AG08396 (cell line): ENCODE measurements around the gene UQCC3.
"Not testable (repeated sequence)": the region's sequence is repeated elsewhere in the genome, so short reads cannot be mapped to it uniquely, and the experiment has no call there.

ENCODE experiments used
- DNase-seq: peaks from one replicate; pipeline ENCODE4 v3.0.0; 2012; ENCODE audit warnings: low spot score, mixed read lengths

The UQCC3 gene

GRCh38 chr11:62671608-62672389 lies at the start of gene UQCC3, which contains the start of gene LBHD1:
UQCC3 (plus strand) TSS chr11:62671673; CDS start chr11:62671746, 73 bp downstream.
LBHD1 (minus strand) TSS chr11:62672267; CDS start chr11:62670031, 2,236 bp downstream.
- DNase-seq = peak; percentile 77

GRCh38 chr11:62622476-62623089 lies 48.9 kb upstream of the UQCC3 start:
- no peak for DNase-seq

DNA sequence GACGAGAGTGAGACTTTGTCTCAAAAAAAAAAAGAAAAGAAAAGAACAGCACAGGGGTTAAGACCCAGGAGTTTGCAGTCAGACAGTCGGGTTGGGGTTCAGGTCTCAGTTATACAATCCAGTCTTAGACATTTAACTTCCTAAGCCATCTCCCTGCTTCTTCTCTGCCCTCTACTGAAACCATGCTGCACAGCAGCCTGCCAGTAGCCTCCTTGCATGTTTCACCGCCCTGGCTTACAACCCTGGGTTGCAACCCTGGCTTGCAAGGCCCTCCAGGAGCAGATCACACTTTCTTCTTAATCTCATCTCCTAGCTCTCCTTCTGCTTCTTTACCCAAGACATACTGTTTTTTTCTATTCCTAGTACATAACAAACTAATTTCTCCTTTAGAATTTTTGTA lies 43.8 kb upstream of the UQCC3 start:
- no peak for DNase-seq

DNA sequence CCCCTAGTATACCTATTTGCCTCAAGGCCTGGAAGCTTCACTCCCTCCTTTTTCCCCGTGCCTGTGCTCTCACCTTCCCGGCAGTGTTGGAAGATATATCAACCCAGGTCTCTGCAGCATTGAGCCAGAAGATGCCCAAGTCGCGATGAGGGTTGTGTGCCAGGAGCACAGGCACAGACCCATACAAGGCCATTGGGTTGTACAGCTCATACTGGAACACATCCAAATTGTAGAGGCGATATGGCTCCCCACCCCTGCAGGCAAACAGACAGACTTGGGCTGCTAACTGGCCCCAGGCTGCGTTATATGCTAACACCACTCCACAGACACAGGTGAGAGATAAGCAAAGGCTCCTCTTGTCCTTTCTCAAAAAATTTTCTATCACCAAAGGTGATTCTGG lies 39.0 kb upstream of the UQCC3 start:
- no peak for DNase-seq

- no peak for DNase-seq
Measured at GRCh38 chr11:62644220-62644619, 27.3 kb upstream of the UQCC3 start.

- DNase-seq = no peak
Measured at GRCh38 chr11:62645671-62645945, 25.9 kb upstream of the UQCC3 start.

GRCh38 chr11:62645946-62646824 lies 25.3 kb upstream of the UQCC3 start, which contains the start of gene GANAB:
GANAB (minus strand) TSS chr11:62646613; CDS start chr11:62646599, 14 bp downstream.
- DNase-seq = peak; percentile 100

GRCh38 chr11:62646825-62647608 lies 24.5 kb upstream of the UQCC3 start:
- no peak for DNase-seq

GRCh38 chr11:62647609-62648005 lies 23.9 kb upstream of the UQCC3 start:
- DNase-seq = no peak

DNA sequence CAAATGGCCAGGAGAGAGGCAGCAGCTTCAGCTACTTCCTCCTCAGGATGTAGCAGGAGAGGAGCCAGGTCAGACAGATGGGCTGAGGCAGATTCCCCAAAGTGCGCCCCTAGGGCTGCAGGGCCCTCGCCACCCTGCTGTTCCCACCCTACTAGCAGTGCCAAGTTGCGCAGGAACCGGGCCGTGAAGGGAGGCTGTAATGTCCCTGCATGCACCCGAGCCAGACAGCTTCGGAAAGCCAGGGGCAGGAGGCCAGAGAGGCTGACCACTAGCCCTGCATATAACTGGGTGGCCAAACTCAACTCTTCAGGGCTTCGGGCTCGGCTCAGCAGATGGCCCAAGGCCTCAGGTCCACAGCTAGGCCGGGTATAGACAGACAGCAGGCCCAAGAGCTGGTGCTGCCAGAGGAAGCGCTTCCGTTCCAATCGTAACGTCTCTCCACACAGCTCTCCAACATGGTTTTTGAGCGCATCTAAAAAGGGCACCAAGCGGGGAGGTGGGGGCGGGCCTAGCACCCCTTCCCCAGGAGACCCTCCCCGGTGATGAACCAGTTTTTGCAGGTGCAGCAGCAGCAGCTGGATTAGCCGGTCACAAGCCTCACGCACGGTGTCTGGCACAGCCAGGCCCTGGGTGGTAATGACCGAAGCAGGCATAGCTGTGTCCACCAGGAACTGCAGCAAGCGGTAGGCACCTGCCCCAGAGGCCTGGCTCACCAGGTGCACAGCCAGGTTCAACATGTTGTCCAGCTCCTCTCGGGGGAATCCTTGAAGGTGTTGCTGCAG lies 23.1 kb upstream of the UQCC3 start:
- DNase-seq = no peak

- DNase-seq = no peak
Measured at GRCh38 chr11:62648967-62649364, 22.5 kb upstream of the UQCC3 start.

- no peak for DNase-seq
Measured at GRCh38 chr11:62649486-62649885, 22.0 kb upstream of the UQCC3 start.

DNA sequence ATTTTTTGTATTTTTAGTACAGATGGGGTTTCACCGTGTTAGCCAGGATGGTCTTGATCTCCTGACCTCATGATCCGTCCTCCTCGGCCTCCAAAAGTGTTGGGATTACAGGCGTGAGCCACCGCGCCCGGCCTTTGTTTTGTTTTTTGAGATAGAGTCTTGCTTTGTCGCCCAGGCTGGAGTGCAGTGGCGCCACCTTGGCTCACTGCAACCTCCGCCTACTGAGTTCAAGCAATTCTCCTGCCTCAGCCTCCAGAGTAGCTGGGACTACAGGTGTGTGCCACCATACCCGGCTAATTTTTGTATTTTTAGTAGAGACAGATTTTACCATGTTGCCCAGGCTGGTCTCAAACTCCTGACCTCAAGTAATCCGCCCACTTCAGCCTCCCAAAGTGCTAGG lies 21.2 kb upstream of the UQCC3 start:
- DNase-seq = not testable (repeated sequence)

GRCh38 chr11:62652161-62653006 lies 19.1 kb upstream of the UQCC3 start:
- no peak for DNase-seq

DNA sequence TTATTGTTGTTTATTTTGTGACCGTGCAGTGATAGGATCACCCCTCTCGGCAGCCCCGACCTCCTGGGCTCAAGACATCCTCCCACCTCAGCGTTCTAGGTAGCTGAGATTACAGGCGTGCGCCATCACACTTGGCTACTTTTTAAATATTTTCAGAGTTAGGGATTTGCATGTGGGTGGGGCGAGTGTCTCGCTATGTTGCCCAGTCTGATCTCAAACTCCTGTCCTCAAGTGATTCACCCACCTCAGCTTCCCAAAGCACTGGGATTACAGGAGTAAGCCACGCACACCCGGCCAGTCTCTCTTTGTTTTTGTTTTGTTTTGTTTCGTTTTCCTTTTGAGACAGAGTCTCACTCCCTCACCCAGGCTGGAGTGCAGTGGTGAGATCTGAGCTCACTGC lies 17.2 kb upstream of the UQCC3 start:
- DNase-seq = no peak

DNA sequence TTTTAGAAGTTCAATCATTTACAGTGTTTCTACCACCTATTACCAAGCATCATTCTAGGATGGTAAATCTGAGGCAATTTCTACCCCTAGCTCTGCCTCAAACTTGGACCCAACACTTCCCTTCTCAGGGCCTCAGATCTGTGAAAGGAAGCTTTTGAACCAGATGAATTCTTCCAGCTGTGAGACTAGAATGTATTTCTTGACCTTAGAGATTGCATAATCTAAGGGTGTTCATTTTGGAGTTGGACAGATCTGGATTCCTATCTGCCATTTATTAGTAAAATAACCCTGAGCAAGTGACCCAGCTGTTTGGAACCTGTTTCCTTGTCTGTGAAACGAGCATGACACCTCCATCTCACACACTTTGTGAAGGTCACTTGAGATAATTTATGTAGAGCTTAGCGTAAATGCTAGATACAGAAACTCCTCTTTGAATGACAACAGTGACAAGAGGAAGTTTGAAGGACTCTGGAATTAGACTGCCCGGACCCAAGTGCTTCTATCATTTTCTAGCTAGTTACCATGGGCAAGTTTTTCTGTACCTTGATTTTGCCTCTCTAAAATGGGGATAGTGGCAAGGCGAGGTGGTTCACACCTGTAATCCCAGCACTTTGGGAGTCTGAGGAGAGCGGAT lies 14.6 kb upstream of the UQCC3 start:
- DNase-seq = no peak

DNA sequence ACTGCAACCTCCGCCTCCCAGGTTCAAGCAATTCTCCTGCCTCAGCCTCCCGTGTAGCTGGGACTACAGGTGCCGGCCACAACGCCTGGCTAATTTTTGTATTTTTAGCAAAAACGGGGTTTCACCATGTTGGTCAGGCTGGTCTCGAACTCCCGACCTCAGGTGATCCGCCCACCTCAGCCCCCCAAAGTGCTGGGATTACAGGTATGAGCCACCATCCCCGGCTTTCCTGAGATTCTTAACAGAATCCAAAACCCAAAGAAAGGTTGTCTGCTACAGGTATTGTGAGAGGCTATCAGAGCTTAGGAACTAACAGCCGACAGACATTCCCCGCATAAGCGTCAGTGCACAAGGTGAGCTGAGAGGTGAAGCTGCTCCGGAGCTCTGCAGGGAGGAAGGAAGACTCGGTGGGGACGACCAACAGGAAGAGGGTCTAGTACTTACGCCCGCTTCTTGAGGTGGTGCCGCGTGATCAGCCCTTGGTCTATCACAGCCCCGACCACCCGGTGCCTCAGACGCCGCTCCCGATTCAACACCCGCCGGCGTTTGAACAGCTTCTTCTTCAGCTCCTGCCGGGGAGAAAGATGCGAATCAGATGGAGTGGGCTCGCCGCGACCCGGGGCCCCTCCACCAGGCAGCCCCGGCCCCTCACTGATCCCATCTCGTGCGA lies 6.9 kb upstream of the UQCC3 start:
- DNase-seq = no peak

DNA sequence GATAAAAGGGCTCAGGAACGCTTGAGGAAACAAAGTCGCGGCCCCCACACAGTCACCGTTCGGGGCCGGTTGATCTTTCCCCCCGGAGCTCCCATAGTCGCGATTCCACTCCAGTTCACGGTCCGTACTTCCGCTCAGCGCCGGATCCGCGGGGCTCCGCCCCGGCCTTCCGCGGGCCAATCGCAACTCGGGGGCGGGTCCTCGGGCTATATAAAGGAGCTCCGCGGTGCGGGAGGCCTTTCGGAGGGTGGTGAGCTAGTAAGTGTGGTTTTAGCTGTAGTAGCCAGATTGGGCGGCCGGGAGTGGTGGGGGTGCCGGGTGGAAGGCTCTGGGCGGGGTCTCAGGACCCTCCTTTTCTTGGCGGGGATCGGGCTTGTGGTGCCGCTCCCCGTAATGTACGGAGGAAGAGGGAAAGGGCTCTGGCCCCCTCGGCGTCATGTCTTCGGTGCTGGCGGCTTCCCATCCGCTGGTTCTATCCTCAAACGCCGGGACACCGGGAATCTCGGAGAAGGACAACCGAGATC lies 6.3 kb upstream of the UQCC3 start, which contains the start of the genes C11orf98 and CSKMT:
Gene C11orf98, minus strand, starts transcription at position 136 of the 524 bp plus-strand sequence. Its CDS starts 41 bp downstream, at position 95.
Gene CSKMT, plus strand, starts transcription at position 238 of the 524 bp plus-strand sequence. CDS start 568 bp downstream, outside the sequence.
- peak; percentile 97 for DNase-seq
